Esophagus squamous epithelium (tissue), 5 donors: ENCODE data around the gene IL21R. TPM values are rescaled to one million over a fixed set of nuclear protein-coding genes. Genes with fewer than 3 reads are reported as not detected.

Experiments used
- DNase-seq: peaks from one replicate; lab custom pipeline; 2025; lab: John Stamatoyannopoulos, UW
- H3K27ac ChIP-seq, 4 donors: fragments of 200-600 bp; sonication (generic); one replicate each; pipeline ENCODE4 v1.5.1; 2016 to 2019; ENCODE audit warnings: mild to moderate bottlenecking in 1 of 4
- H3K27me3 ChIP-seq, 4 donors: fragments of 200-600 bp; sonication (generic); 1 replicate in 3 of 4; 2 replicates in 1 of 4; pipeline versions ENCODE4 v1.5.1 to v1.6.0; 2017 to 2021; ENCODE audit warnings: antibody characterized with exemption in 1 of 4
- H3K36me3 ChIP-seq, 3 donors: fragments of 200-600 bp; sonication (generic); one replicate each; pipeline ENCODE4 v1.5.1; 2016 to 2019
- H3K4me1 ChIP-seq, 3 donors: fragments of 200-600 bp; sonication (generic); one replicate each; pipeline ENCODE4 v1.5.1; 2017 to 2019
- H3K4me3 ChIP-seq, 4 donors: fragments of 200-600 bp; sonication (generic); 1 replicate in 3 of 4; 2 replicates in 1 of 4; pipeline ENCODE4 v1.5.1; 2016 to 2019; ENCODE audit warnings: mild to moderate bottlenecking in 2 of 4, moderate library complexity in 1 of 4
- H3K9me3 ChIP-seq, 3 donors: fragments of 200-600 bp; sonication (generic); one replicate each; pipeline ENCODE4 v1.5.1; 2016 to 2019
- CTCF ChIP-seq, 6 experiments: fragments of 450-650 bp in 4 of 6; fragments of 200-600 bp in 2 of 6; sonication (generic) in 2 of 6; IDR thresholded peaks; one replicate each; pipeline ENCODE4 v1.5.1; 2016 to 2019; ENCODE audit warnings: antibody characterized with exemption in 6 of 6, mild to moderate bottlenecking in 4 of 6, moderate library complexity in 4 of 6
- POLR2A ChIP-seq, 4 donors: fragments of 450-650 bp; IDR thresholded peaks; one replicate each; pipeline ENCODE4 v1.6.1; 2017; ENCODE audit warnings: antibody characterized with exemption in 4 of 4, mild to moderate bottlenecking in 4 of 4, moderate library complexity in 3 of 4
- WGBS, 2 donors: methylation state at CpG; one replicate each; pipeline ENCODE4 v1.1.5; 2018; 5-methylcytosine and 5-hydroxymethylcytosine counted together
- intact Hi-C: fragments of 100-400 bp; cut with DNase I; formaldehyde crosslinking; loops from one replicate; pipeline ENCODE4 v1.15.0; 2022
- total RNA-seq, 4 donors: library from RNA; depleted of rRNA; stranded (reverse); fragments of >200 nt; gene quantifications; one replicate each; pipeline ENCODE4 v1.1.0, GENCODE V29; 2016
- donor health status: DM: yes; HTN: yes; CAD: no.

IL21R gene
- total RNA-seq, 4 donors from 2014 or later = 0.23 to 1.2 (median 0.39) TPM

GRCh38 chr16:27480761-27481160 is 78.8 kb downstream of the IL21R start:
- H3K27ac ChIP-seq = no peak overlapping the region
- intact Hi-C loops = no loop called here
- no peaks in the 10 kb centered on the region for H3K27me3 ChIP-seq
- WGBS, 2 donors = 93 to 96% methylated on average over 7 of the region's 7 CpGs
- no peaks in the 10 kb centered on the region for H3K9me3 ChIP-seq
- no peak overlapping the region for H3K4me3 ChIP-seq
- no peaks in the 10 kb centered on the region for H3K4me1 ChIP-seq
- DNase-seq = no peak
- H3K36me3 ChIP-seq = peaks cover 63 to 100% (median 80%) of the 10 kb centered on the region in 3 donors
- TF ChIP-seq CTCF (IDR thresholded peaks at IDR 0.05) = no peak
- no peak for TF ChIP-seq POLR2A (IDR thresholded peaks at IDR 0.05)

GRCh38 chr16:27481282-27481934 is 79.4 kb downstream of the IL21R start:
- DNase-seq = no peak
- Histone ChIP-seq H3K4me1 (no peaks in the 10 kb centered on the region), H3K27me3 (no peaks in the 10 kb centered on the region), H3K27ac (no peak overlapping the region), H3K4me3 (no peak overlapping the region), H3K9me3 (no peaks in the 10 kb centered on the region), H3K36me3 (peaks cover 57 to 100% (median 77%) of the 10 kb centered on the region in 3 donors)
- no peak for TF ChIP-seq POLR2A (IDR thresholded peaks at IDR 0.05)
- TF ChIP-seq CTCF (IDR thresholded peaks at IDR 0.05) = no peak
- intact Hi-C loops = no loop called here
- WGBS, 2 donors = 77 to 91% methylated on average over 13 to 15 of the region's 15 CpGs

- Histone ChIP-seq H3K36me3 (peaks cover 47 to 100% (median 75%) of the 10 kb centered on the region in 3 donors), H3K27me3 (no peaks in the 10 kb centered on the region), H3K9me3 (no peaks in the 10 kb centered on the region), H3K4me1 (no peaks in the 10 kb centered on the region), H3K27ac (no peak overlapping the region), H3K4me3 (no peak overlapping the region)
- TF ChIP-seq CTCF (IDR thresholded peaks at IDR 0.05) = no peak
- TF ChIP-seq POLR2A (IDR thresholded peaks at IDR 0.05) = no peak
- 80 to 97% methylated on average over 4 to 5 of the region's 10 CpGs for WGBS, 2 donors
- intact Hi-C loops = no loop called here
- DNase-seq = no peak
These were observed 80.6 kb downstream of the IL21R start for GRCh38 chr16:27482397-27483087.

GRCh38 chr16:27483088-27483437 is 81.1 kb downstream of the IL21R start:
- Histone ChIP-seq H3K4me1 (no peaks in the 10 kb centered on the region), H3K4me3 (no peak overlapping the region), H3K27ac (no peak overlapping the region), H3K9me3 (no peaks in the 10 kb centered on the region), H3K36me3 (peaks cover 42 to 100% (median 73%) of the 10 kb centered on the region in 3 donors), H3K27me3 (no peaks in the 10 kb centered on the region)
- DNase-seq = no peak
- intact Hi-C loops = no loop called here
- 91 to 94% methylated on average over 5 of the region's 5 CpGs for WGBS, 2 donors
- TF ChIP-seq POLR2A (IDR thresholded peaks at IDR 0.05) = no peak
- TF ChIP-seq CTCF (IDR thresholded peaks at IDR 0.05) = no peak

GRCh38 chr16:27483624-27484023 is 81.7 kb downstream of the IL21R start:
- H3K36me3 ChIP-seq = peaks cover 41 to 100% (median 73%) of the 10 kb centered on the region in 3 donors
- 89 to 94% methylated on average over 4 to 5 of the region's 5 CpGs for WGBS, 2 donors
- no peaks in the 10 kb centered on the region for H3K27me3 ChIP-seq
- H3K9me3 ChIP-seq = no peaks in the 10 kb centered on the region
- H3K4me1 ChIP-seq = no peaks in the 10 kb centered on the region
- DNase-seq = no peak
- H3K27ac ChIP-seq = no peak overlapping the region
- intact Hi-C loops = no loop called here
- TF ChIP-seq CTCF (IDR thresholded peaks at IDR 0.05) = no peak
- no peak for TF ChIP-seq POLR2A (IDR thresholded peaks at IDR 0.05)
- no peak overlapping the region for H3K4me3 ChIP-seq
